SKM-1 (cell line): ENCODE measurements around the gene UPK1B.
"Not testable (repeated sequence)": the region's sequence is repeated elsewhere in the genome, so short reads cannot be mapped to it uniquely, and the experiment has no call there.

Experiments used
- DNase-seq: peaks from one replicate; lab custom pipeline; 2025; ENCODE audit not compliant: unreplicated experiment; lab: John Stamatoyannopoulos, UW

UPK1B gene

DNA sequence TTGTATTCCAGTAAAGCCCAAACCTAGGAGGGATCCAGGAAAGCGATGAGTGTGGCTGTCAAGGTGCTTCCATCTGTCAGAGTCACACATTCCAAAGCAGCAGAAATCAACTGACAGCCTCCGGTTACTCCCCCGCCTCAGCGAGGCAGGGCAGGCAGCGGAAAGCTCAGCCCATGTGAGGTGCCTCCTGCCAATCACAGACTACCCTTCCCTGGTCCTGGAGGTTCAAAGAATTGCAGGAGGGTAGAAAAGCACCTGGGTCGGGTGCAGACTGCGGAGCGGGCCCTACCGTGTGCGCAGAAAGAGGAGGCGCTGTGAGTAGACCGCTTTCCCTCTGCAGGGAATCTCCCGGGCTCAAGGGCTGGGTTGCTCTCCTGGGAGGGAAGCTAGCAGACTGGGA lies at the start of gene UPK1B:
Gene UPK1B (plus strand): TSS at position 274 of the 400 bp plus-strand sequence. CDS start 13,144 bp downstream, outside the sequence.
- DNase-seq = no peak

DNA sequence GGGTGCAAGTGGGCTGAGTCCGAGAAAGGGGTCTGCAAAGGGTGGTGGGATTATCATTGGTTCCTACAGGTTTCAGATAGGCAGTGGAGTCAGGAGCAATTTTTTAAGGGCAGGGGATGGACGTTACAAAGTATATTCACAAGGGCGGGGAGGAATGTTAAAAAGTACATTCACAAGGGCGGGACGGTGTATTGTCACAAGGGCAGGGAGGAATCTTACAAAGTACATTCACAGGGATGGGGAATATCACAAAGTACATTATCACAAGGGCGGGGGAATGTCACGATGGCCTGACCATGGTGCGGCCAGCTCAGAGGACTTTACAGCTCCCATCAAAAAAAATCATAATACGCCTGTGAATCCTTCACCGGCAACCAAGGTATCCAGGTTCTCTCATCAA lies 48.1 kb upstream of the UPK1B start:
- no peak for DNase-seq

DNA sequence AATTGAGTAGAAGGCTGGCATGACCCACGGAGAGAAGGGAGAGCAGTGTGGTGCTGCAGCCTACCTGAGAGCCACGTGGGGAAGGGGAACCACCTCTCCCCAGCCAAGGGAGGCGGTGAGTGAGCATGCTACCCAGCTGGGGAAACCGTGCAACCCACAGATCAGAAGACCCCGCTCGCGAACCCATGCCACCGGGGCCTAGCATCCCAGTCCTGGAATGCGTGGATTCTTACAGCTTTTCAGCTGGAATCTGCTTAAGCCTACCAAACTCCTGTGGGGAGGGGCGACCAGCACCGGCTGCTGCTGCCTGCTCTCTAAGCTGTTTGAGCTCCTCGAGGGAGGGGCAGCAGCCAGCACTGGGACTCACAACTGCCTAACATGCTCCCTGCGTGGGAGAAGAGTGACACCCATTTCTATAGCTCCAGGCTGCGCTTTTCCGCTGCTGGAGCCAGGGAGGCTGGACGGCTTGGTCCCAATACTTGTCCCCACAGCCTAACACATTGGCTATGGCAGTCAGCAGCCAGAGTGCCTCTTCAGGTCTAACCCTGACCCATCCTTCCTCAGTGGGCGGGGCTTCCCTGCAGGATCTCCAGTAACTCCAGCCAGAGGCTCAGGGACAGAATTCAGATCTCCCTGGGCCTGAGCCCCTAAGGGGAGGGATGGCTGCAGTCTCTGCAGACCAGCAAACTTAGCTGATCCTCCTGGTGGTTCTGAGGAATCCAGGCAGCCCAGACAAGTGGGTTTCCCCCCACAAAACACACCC lies 47.5 kb upstream of the UPK1B start:
- DNase-seq = no peak

DNA sequence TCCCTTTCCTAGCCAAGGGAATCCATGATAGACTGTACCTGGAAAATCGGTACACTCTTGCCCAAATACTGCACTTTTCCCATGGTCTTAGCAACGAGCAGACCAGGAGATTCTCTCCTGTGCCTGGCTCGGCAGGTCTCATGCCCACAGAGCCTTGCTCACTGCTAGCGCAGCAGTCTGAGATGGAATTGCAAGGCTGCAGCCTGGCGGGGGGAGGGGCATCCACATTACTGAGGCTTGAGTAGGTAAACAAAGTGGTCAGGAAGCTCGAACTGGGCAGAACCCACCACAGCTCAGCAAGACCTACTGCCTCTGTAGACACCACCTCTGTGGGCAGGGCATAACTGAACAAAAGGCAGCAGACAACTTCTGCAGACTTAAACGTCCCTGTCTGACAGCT lies 43.1 kb upstream of the UPK1B start:
- not testable (repeated sequence) for DNase-seq

DNA sequence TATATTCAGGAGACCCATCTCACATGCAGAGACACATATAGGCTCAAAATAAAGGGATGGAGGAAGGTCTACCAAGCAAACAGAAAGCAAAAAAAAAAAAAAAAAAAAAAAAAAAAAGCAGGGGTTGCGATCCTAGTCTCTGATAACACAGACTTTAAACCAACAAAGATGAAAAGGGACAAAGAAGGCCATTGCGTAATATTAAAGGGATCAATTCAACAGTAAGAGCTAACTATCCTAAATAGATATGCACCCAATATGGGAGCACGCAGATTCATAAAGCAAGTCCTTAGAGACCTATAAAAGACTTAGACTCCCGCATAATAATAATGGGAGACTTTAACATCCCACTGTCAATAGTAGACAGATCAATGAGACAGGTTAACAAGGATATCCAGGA lies 41.1 kb upstream of the UPK1B start:
- not testable (repeated sequence) for DNase-seq

DNA sequence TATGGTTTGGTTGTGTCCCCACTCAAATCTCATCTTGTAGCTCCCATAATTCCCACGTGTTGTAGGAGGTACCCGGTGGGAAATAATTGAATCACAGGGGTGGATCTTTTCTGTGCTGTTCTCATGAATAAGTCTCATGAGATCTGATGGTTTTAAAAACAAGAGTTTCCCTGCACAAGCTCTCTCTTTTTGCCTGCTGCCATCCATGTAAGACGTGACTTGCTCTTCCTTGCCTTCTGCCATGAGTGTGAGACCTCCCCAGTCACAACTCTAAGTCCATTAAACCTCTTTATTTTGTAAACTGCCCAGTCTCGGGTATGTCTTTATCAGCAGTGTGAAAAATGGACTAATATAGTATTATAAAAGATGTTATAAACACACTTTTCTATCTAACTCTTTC lies 34.0 kb upstream of the UPK1B start:
- DNase-seq = not testable (repeated sequence)

DNA sequence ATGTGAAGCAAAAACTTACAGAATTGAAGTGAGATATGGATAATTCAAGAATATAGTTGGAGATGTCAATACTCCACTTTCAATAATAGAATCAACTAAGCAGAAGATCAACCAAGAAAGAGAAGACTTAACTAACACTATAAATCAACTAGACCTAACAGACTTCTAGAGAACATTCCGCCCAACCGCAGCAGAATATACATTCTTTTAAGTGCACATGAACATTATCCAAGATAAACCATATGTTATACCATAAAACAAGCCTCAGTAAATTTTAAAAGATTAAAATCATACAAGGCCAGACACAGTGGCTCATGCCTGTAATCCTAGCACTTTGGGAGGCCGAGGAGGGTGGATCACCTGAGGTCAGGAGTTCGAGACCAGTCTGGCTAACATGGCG lies 32.9 kb upstream of the UPK1B start:
- DNase-seq = no peak

DNA sequence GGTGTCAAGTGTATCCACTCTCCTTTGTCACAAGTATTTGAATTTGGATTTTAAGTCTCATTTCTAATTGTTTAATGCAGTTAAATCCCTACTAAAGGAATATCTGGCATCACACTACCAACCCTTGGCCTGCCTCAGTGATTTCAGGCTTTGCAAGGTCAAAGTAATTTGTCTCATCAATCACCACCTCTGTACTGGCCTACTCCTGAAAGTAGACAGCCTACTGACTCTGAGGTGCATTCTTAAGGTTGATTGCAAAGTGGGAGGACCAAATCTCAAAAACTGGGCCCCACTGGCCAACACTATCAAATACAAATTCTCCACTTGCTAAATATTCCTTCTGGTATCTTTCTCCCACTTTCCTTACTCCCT lies 28.3 kb upstream of the UPK1B start:
- no peak for DNase-seq

DNA sequence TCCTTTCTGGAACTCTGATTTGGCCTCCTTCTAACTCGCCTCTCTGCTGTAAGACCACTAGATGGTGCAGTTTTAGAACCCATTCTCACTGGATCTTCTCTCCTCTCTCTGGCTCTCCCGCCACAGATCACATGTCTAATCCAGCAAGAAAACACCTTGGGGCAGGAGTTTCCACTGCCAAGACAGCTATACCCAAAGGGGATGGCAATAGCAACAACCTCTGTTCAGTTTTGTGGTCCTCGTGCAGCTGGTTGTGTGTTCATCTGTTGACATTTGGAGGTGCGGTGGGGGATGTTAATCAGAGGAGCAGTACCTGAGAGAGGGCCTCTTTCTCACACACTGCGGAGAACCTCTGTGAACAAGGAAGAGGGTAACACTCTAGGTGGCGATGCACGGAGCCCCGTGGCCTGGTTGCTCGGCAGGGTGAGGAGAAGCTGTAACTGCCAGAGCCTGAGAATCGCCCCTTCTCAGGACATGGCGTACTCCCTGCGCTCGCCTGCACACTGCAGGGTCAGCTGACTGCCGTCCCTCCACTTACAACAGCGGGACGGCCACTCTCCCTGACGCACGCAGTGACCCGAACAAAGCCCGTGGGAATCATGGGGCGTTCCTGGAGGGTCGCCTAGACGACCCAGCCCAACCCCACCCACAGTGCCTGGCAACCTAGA lies 27.8 kb upstream of the UPK1B start, which contains the start of gene TEX55:
Gene TEX55 (plus strand): TSS at position 666 of the 668 bp plus-strand sequence. CDS start 25 bp downstream, outside the sequence.
- no peak for DNase-seq

DNA sequence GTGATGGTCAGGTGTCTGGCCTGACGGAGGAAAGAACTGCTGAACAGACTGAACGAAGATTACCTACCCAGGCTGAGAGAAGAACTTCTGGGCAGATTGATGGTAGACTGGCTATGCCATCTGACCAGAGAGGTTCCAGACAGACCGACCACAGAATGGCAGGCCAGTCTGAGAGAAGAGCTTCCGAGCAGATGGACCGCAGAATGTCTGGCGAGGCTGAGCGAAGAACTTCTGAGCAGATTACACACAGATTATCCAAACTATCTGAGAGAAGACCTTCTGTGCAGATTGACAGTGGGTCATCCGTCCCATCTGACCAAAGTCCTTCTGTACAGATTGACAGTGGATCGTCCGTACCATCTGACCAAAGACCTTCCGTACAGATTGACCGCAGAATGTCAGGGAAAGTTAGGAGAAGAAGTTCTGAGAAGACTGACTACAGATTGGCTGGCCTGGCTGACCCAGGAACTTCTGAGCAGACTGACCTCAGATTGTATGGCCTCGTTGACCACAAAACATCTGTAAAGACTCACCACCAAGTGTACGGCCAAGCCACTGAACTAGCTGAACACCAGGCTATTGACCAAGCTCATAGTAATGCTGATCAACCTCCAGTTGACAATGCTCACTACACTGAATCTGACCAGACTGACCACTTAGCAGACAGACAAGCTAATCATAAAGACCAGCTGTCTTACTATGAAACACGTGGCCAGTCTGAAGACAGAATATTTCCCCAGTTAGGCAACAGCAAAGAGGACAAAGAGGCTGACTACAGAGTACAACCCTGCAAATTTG lies 26.6 kb upstream of the UPK1B start:
- DNase-seq = no peak

DNA sequence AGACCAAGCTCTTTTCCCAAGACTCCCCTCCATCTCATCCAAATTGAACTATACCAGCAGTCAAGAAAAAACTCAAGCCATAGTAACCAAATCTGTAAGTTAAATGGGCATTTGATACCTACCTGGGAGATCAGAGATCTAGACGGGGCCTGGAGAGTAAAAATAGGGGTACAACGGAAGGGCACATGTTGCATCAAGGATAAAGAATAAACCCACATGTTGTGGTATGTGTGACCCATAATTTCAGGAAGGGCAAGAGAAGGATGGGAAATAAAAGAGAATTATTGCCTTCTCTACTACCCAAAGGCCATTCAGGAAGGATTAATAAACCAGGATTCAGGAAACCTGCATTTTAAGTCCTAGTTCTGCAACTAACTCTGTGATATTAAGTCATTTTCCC lies 25.9 kb upstream of the UPK1B start:
- DNase-seq = no peak

DNA sequence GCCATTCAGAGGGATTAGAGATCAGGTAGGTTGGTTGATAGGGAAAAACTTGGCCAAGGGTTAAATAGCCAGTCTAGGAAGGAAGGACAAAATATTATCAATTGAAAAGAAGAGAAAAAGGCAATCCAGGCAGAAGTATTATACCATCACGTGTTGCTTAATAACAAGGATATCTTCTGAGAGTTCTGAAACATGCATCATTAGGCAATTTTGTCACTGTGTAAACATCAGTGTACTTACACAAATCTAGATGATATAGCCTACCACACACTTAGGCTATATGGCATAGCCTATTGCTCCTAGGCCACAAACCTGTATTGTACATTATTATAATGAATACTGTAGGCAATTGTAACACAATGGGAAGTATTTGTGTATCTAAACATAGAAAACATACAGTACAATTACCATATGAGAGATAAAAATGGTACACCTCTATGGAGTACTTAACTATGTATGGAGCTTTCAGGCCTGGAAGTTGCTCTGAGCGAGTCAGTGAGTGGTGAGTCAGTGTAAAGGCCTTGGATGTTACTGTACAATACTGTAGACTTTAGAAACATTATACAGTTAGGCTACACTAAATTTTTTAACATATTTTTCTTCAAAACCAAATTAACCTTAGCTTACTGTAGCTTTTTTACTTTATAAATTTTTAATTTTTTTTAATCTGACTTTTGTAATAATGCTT lies 24.8 kb upstream of the UPK1B start:
- DNase-seq = no peak

DNA sequence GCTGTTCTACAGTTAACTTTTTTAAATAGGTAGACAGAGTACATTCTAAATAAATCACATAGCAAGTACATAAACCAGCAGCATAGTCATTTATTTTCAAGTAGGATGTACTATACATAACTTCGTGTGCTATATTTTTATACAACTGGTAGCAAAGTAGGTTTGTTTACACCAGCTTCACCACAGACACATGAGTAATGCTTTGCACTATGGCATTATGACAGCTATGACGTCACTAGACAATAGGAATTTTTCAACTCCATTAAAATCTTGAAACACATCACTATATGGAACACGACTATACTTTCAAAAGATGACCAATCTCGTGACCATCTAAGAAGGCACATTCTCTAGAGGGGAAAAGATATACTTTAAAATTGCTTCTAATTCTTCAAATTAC lies 23.9 kb upstream of the UPK1B start:
- no peak for DNase-seq

DNA sequence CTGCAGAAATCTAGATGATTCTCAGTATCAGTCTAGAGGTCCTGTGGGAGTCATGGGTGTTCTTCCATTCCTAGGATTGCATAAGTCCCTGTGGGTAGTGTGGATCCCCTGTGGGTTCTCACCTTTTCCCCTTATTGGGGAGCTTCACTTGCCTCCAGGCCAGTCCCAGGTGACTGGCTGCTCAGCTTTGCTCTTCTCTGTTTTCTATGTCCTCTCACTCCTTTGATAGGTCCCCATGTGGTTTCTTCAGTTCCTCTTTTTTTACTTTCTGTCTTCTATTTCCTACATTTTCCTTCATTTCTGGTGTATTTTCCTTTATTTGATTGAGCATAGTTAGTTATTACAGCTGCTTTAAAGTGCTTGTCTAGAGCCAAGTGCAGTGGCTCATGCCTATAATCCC lies 16.5 kb upstream of the UPK1B start:
- DNase-seq = no peak

DNA sequence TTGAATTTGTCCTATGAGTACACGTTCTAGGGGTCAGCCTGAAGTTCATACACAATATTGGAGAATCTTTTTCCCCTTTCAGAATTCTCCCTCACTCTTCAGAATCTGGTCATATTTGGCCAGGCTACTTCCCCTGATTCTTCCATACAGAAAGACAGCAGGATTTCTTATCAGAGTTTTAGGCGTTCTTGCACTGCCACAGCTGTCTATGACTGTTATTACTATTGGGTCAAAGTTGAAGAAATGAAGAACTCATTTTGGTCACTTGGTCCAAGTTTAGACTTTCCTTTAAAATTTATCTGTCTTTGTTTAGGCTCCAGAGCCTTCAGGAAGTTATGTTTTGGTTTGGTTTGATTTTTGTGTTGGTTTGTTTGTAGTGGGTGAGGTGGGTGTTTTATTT lies 15.4 kb upstream of the UPK1B start:
- DNase-seq = no peak

DNA sequence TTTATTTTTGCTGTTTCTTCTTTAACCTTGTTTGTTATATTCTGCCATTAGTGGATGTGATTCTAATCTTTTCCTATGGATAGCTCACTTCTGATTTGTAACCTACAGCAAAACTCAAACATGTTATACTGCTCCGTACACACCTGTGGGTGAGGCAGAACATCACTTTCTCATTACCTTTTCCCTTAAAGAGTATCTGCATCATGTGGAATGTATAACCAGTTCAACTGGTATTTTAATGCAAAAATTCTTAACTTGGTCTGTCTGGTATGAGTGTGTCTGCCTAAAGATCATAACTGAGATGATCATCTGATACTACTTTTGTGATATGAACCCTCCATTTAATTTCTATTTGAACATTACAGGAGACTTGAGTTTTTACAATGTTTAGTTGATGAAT lies 13.0 kb upstream of the UPK1B start:
- no peak for DNase-seq

DNA sequence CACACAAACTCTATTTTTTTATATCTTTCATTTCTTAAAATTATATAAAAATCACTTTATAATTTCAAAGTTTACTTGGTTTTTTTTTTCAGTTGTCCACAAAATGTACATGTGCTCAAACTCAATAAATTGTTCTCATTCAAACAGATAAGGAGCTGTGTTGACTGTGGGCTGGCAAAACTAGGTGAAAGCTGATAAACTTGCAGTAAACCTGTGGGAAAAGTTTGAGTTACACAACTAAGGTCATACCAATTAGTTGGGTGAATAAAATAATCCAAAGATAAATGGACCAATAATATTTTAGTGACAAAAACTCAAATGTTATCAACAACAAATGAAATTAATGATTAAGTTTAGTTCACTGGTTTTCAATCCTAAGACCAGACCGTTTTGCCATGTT lies 12.6 kb upstream of the UPK1B start:
- no peak for DNase-seq

DNA sequence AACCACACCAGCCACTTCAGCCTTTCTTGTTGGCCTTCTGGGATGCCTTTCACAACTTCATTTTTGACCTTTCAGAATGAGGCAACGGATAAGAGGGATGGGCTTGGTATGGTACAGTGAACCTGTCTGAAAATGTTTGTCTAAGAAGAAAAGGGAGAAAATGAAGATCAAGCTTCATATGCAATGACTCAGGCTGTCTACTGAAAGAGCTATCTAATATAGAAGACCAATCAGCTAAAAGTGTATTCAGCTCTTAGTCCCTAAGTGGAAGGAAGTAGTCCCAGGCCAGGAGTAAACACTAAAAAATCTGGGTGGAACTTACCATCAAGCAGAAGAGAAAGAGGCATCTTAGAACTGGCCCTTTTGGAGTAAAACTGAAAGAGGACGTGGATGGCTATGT lies 12.2 kb upstream of the UPK1B start:
- DNase-seq = no peak

DNA sequence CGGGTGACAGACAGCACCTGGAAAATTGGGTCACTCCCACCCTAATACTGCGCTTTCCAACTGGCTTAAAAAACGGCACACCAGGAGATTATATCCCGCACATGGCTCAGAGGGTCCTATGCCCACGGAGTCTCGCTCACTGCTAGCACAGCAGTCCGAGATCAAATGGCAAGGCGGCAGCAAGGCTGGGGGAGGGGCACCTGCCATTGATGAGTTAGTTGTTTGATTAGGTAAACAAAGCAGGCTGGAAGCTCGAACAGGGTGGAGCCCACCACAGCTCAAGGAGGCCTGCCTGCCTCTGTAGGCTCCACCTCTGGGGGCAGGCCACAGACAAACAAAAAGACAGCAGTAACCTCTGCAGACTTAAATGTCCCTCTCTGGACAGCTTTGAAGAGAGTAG lies 8.7 kb upstream of the UPK1B start:
- not testable (repeated sequence) for DNase-seq

DNA sequence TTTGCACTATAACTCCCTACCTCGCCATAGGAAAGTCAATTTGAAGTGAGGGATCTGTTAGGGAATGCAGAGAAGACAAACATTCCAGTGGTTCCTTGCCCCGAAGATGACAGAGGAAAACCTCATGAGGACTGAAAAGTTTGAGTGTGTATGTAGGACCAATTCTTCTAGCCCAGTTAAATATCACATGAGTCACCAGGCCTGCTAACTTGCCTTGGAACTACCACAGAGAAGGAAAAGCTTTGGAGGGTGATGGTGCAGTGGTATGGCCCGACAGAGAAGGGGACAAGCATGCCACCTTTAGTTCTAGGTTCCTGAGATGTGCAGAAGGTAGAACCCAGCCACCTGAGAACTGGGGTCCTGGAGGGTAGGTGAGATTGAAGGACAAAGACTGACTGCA lies 2.6 kb upstream of the UPK1B start:
- no peak for DNase-seq
